Astrocyte (in vitro differentiated cells and primary cell): ENCODE results near the gene ANKRD63. TPM values are rescaled to one million over a fixed set of nuclear protein-coding genes. Genes with fewer than 3 reads are reported as not detected.

Experiments used
- DNase-seq: peaks from one replicate; pipeline ENCODE4 v3.0.0-alpha.2; 2010; ENCODE audit warnings: low read depth
- FAIRE-seq: peaks from 2 replicates; lab custom pipeline; 2011; peaks lifted over from hg19 to GRCh38; lab: Jason Lieb, UNC
- H2AFZ ChIP-seq: 2 replicates; pipeline ENCODE4 v1.6.0; 2012; ENCODE audit warnings: low read depth, low read length, inconsistent platforms
- H3K27ac ChIP-seq: 2 replicates; pipeline ENCODE4 v1.5.1; 2011; ENCODE audit warnings: low read depth, low read length, inconsistent platforms
- H3K27me3 ChIP-seq: 2 replicates; pipeline ENCODE4 v1.6.0; 2011; ENCODE audit warnings: low read length, inconsistent platforms; ENCODE audit not compliant: insufficient read depth
- H3K36me3 ChIP-seq: 2 replicates; pipeline ENCODE4 v1.5.1; 2011; ENCODE audit warnings: low read length, inconsistent platforms; ENCODE audit not compliant: insufficient read depth
- H3K4me1 ChIP-seq: 2 replicates; pipeline ENCODE4 v1.5.1; 2011; ENCODE audit warnings: low read length, inconsistent platforms; ENCODE audit not compliant: insufficient read depth
- H3K4me2 ChIP-seq: 2 replicates; pipeline ENCODE4 v1.6.0; 2012; ENCODE audit warnings: low read length, inconsistent platforms
- H3K4me3 ChIP-seq: 2 replicates; pipeline ENCODE4 v1.5.1; 2011; ENCODE audit warnings: low read depth, mild to moderate bottlenecking, low read length, inconsistent platforms; ENCODE audit not compliant: insufficient read depth
- H3K79me2 ChIP-seq: 2 replicates; pipeline ENCODE4 v1.6.0; 2012; ENCODE audit warnings: mild to moderate bottlenecking, low read length, inconsistent platforms; ENCODE audit not compliant: insufficient read depth
- H3K9ac ChIP-seq: 2 replicates; pipeline ENCODE4 v1.6.0; 2012; ENCODE audit warnings: mild to moderate bottlenecking, low read length, inconsistent platforms
- H3K9me3 ChIP-seq: 2 replicates; pipeline ENCODE4 v1.5.1; 2012; ENCODE audit warnings: low read depth, mild to moderate bottlenecking, low read length, inconsistent platforms; ENCODE audit not compliant: insufficient read depth
- H4K20me1 ChIP-seq: 2 replicates; pipeline ENCODE4 v1.6.0; 2012; ENCODE audit warnings: low read length, inconsistent platforms; ENCODE audit not compliant: insufficient read depth
- H3K27ac Mint-ChIP-seq: one replicate; pipeline ENCODE4 v1.8.0; 2021; ENCODE audit warnings: mild to moderate bottlenecking, mixed read lengths; ENCODE audit not compliant: unreplicated experiment
- H3K27me3 Mint-ChIP-seq: one replicate; pipeline ENCODE4 v1.8.0; 2021; ENCODE audit warnings: low read depth, mixed read lengths; ENCODE audit not compliant: unreplicated experiment
- H3K36me3 Mint-ChIP-seq: one replicate; pipeline ENCODE4 v1.8.0; 2021; ENCODE audit warnings: low read depth, mixed read lengths; ENCODE audit not compliant: unreplicated experiment
- H3K4me1 Mint-ChIP-seq: one replicate; pipeline ENCODE4 v1.8.0; 2021; ENCODE audit warnings: low read depth, mixed read lengths; ENCODE audit not compliant: unreplicated experiment
- H3K4me3 Mint-ChIP-seq: one replicate; pipeline ENCODE4 v1.8.0; 2021; ENCODE audit warnings: mild to moderate bottlenecking, moderate library complexity, mixed read lengths; ENCODE audit not compliant: unreplicated experiment
- H3K9me3 Mint-ChIP-seq: one replicate; pipeline ENCODE4 v1.8.0; 2021; ENCODE audit warnings: mild to moderate bottlenecking, mixed read lengths; ENCODE audit not compliant: unreplicated experiment
- CTCF ChIP-seq: IDR thresholded peaks from 2 replicates; pipeline ENCODE4 v1.5.1; 2011; ENCODE audit warnings: low read depth, mild to moderate bottlenecking, inconsistent platforms, low read length, moderate library complexity; ENCODE audit not compliant: insufficient read depth
- EZH2 ChIP-seq: IDR thresholded peaks from 2 replicates; pipeline ENCODE4 v1.6.1; 2012; ENCODE audit warnings: mild to moderate bottlenecking, low read length, inconsistent platforms; ENCODE audit not compliant: insufficient read depth
- total RNA-seq: library from RNA; stranded (reverse); gene quantifications from 2 replicates; pipeline ENCODE4 v1.2.1, GENCODE V29; 2021

Gene ANKRD63
- total RNA-seq, 1 donor from 2014 or later, result not detected

DNA sequence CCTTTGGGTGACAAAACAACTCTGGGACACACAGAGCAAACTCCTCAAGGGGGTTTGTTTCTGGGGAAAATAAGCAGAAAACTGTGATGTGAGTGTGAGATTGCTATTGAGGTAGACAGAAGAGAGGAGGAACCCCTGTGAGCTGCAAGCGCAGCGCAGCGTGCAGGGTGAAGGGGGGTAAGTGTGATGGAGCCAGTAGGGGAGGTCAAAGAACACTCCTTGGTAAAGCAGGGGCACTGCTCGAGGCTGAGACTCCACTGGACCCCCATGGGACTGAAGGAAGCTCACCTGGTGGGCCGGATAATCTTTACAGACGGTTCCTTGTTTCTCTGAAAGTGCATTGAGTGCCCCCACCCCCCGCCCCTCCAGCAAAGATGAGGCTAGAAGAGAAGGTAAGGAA is 48.2 kb upstream of the ANKRD63 start:
- Histone ChIP-seq H2AFZ (no peak overlapping the region), H3K4me2 (no peak overlapping the region), H3K36me3 (peaks cover 8% of the 10 kb centered on the region), H3K9ac (no peak overlapping the region), H3K27ac (no peak overlapping the region), H3K4me1 (peaks cover 37% of the 10 kb centered on the region), H3K79me2 (peaks cover 7% of the 10 kb centered on the region), H4K20me1 (peaks cover 16% of the 10 kb centered on the region), H3K9me3 (no peaks in the 10 kb centered on the region), H3K27me3 (no peaks in the 10 kb centered on the region), H3K4me3 (no peak overlapping the region)
- no peak for TF ChIP-seq EZH2
- TF ChIP-seq CTCF, result no peak
- Mint-ChIP-seq H3K27ac (peak overlapping the region; percentile 73), H3K9me3 (peaks cover 2% of the 10 kb centered on the region), H3K27me3 (no peaks in the 10 kb centered on the region), H3K4me1 (peaks cover 64% of the 10 kb centered on the region), H3K36me3 (peaks cover 14% of the 10 kb centered on the region), H3K4me3 (no peak overlapping the region)
- FAIRE-seq (no peak), DNase-seq (no peak)

DNA sequence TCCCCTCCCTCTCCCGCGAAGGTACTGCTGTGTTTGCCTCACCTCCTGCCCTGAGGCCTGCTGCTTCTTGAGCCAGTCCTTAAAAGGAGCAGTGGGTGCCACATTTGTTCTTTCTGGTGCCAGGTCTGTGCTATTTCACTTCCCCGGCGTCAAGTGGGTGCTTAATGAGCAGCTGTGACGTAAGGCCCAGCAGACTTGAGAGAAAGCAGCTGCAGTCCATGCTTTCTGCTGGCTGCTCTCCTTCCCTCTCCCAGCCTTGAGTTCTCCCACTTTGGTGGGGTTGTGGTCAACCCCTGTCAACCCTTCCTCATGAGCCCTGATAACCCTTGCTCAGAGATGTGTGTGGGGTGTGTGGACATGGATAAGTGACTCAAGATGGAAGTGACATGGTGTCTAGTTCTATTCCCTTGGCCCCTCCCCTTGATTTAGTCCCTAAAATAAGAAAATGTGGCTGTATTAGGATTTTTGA is 47.5 kb upstream of the ANKRD63 start:
- Histone ChIP-seq H3K27ac (peak overlapping the region; percentile 11), H3K27me3 (no peaks in the 10 kb centered on the region), H3K9me3 (no peaks in the 10 kb centered on the region), H3K36me3 (peaks cover 8% of the 10 kb centered on the region), H3K4me2 (no peak overlapping the region), H2AFZ (no peak overlapping the region), H3K4me1 (peaks cover 43% of the 10 kb centered on the region), H3K4me3 (no peak overlapping the region), H3K79me2 (peaks cover 13% of the 10 kb centered on the region), H4K20me1 (peaks cover 22% of the 10 kb centered on the region), H3K9ac (peak overlapping the region; percentile 33)
- Mint-ChIP-seq H3K27ac (peak overlapping the region; percentile 73), H3K4me1 (peaks cover 67% of the 10 kb centered on the region), H3K27me3 (no peaks in the 10 kb centered on the region), H3K9me3 (peaks cover 2% of the 10 kb centered on the region), H3K4me3 (no peak overlapping the region), H3K36me3 (peaks cover 14% of the 10 kb centered on the region)
- DNase-seq (peak; percentile 60), FAIRE-seq (no peak)
- TF ChIP-seq EZH2, result no peak
- no peak for TF ChIP-seq CTCF

DNA sequence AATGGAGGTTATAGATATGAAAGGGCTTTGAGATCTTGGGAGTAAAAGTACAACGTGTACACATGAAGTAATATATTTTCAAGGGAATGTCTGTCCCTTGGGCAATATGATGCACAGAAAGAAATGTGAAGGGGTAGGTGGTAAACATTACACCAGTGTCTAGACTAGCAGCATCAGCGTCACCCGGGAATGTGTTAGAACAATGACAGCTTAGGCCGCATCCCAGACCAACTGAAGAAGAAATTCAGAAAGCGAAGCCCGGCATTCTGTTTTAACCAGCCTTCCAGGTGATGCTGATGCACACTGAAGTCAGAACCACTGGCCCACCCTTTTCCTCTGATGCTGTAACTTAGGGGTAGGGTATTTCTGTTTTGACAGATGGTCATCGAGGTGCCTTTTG is 46.9 kb upstream of the ANKRD63 start:
- Histone ChIP-seq H3K36me3 (peaks cover 8% of the 10 kb centered on the region), H3K79me2 (peaks cover 19% of the 10 kb centered on the region), H3K27me3 (no peaks in the 10 kb centered on the region), H3K9me3 (no peaks in the 10 kb centered on the region), H4K20me1 (peaks cover 28% of the 10 kb centered on the region), H3K27ac (peak overlapping the region; percentile 50), H3K4me1 (peaks cover 48% of the 10 kb centered on the region), H2AFZ (no peak overlapping the region), H3K4me2 (no peak overlapping the region), H3K4me3 (no peak overlapping the region), H3K9ac (peak overlapping the region; percentile 33)
- H3K27me3 Mint-ChIP-seq, result no peaks in the 10 kb centered on the region
- peaks cover 2% of the 10 kb centered on the region for H3K9me3 Mint-ChIP-seq
- no peak for FAIRE-seq
- TF ChIP-seq CTCF, result no peak
- TF ChIP-seq EZH2, result no peak
- peak overlapping the region; percentile 94 for H3K27ac Mint-ChIP-seq
- no peak for DNase-seq
- peaks cover 14% of the 10 kb centered on the region for H3K36me3 Mint-ChIP-seq
- peaks cover 71% of the 10 kb centered on the region for H3K4me1 Mint-ChIP-seq
- H3K4me3 Mint-ChIP-seq, result no peak overlapping the region
